Endodermal cell (in vitro differentiated cells): ENCODE results near the gene MACROD2. TPM values are rescaled to one million over a fixed set of nuclear protein-coding genes. Genes with fewer than 3 reads are reported as not detected.

Source experiments
- DNase-seq: peaks from one replicate; pipeline ENCODE4 v3.0.0-alpha.2; 2017
- H3K27ac ChIP-seq: 2 replicates; pipeline ENCODE4 v1.5.1; 2013; ENCODE audit warnings: mild to moderate bottlenecking, low read depth, low read length, moderate library complexity
- H3K27me3 ChIP-seq: 2 replicates; pipeline ENCODE4 v1.6.1; 2013; ENCODE audit warnings: mild to moderate bottlenecking, low read length, moderate library complexity; ENCODE audit not compliant: insufficient read depth, control insufficient read depth, poor library complexity, severe bottlenecking
- H3K36me3 ChIP-seq: 2 replicates; pipeline ENCODE4 v1.7.0; 2013; ENCODE audit warnings: mild to moderate bottlenecking, low read length, moderate library complexity; ENCODE audit not compliant: control insufficient read depth, insufficient read depth
- H3K4me1 ChIP-seq: one replicate; pipeline ENCODE4 v1.7.0; 2013; ENCODE audit warnings: low read length; ENCODE audit not compliant: control insufficient read depth, insufficient read depth
- H3K4me3 ChIP-seq: 2 replicates; pipeline ENCODE4 v1.5.1; 2013; ENCODE audit warnings: mild to moderate bottlenecking, low read length, moderate library complexity
- H3K9ac ChIP-seq: 2 replicates; pipeline ENCODE4 v1.6.1; 2013; ENCODE audit warnings: mild to moderate bottlenecking, low read length, moderate library complexity; ENCODE audit not compliant: poor library complexity, severe bottlenecking; ENCODE audit errors: extremely low read depth
- H3K9me3 ChIP-seq: 2 replicates; pipeline ENCODE4 v1.6.1; 2013; ENCODE audit warnings: mild to moderate bottlenecking, low read length, moderate library complexity; ENCODE audit not compliant: control insufficient read depth
- H3K27ac Mint-ChIP-seq: 2 replicates; pipeline ENCODE4 v1.8.0; 2020; ENCODE audit warnings: mixed read lengths
- H3K27me3 Mint-ChIP-seq: 2 replicates; pipeline ENCODE4 v1.8.0; 2021; ENCODE audit warnings: mild to moderate bottlenecking, mixed read lengths; ENCODE audit not compliant: insufficient read depth
- H3K36me3 Mint-ChIP-seq: 2 replicates; pipeline ENCODE4 v1.8.0; 2020; ENCODE audit warnings: low read depth, mixed read lengths
- H3K4me1 Mint-ChIP-seq: 2 replicates; pipeline ENCODE4 v1.8.0; 2020; ENCODE audit warnings: mixed read lengths
- H3K4me3 Mint-ChIP-seq: 2 replicates; pipeline ENCODE4 v1.8.0; 2020; ENCODE audit warnings: mild to moderate bottlenecking, moderate library complexity, mixed read lengths
- H3K9me3 Mint-ChIP-seq: 2 replicates; pipeline ENCODE4 v1.8.0; 2020; ENCODE audit warnings: mild to moderate bottlenecking, mixed read lengths
- CTCF ChIP-seq: fragments of 200-600 bp; sonication (generic); conservative IDR thresholded peaks from 2 replicates; pipeline ENCODE4 v1.5.0; 2021; ENCODE audit warnings: antibody characterized with exemption, mild to moderate bottlenecking
- WGBS, 2 experiments: methylation state at CpG; one replicate each; pipeline versions ENCODE4 v1.1.5 to v1.1.7; 2013; ENCODE audit warnings: missing lambda C conversion rate in 2 of 2, mixed read lengths in 1 of 2; ENCODE audit not compliant: insufficient coverage in 1 of 2, insufficient read length in 1 of 2; 5-methylcytosine and 5-hydroxymethylcytosine counted together
- total RNA-seq, 2 donors: library from RNA; stranded (reverse); fragmentation: NEBNext Ultra II Directional in 1 of 2; extraction: Animal tissue kit (Norgen Biotek cat#: 25700) in 1 of 2; gene quantifications; 2 replicates in 1 of 2; 3 replicates in 1 of 2; pipeline ENCODE4 v1.2.1, GENCODE V29; 2021

Gene MACROD2
- total RNA-seq, 2 donors from 2014 or later, result 2.3 to 4.8 TPM

DNA sequence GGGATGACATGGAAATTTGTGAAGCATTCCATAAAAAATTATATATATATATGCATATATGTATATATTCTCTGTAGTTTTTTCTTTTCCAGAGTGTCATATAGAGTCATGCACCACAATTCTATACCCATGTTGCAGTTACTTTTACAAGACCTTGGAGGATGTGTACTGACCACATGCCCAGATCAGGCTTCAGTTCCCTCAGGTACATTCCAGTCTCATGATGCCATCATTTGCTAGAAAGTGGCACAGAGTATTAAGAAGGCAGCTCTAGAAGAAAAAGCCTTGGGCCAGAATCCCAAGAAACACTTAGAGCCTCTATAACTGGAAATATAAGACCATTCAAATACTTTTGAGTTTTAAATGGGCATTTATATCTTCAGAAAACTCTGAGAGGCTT lies 1027.6 kb downstream of the MACROD2 start:
- H3K4me3 ChIP-seq, result no peak overlapping the region
- H3K9ac ChIP-seq, result no peak overlapping the region
- no peaks in the 10 kb centered on the region for H3K27me3 Mint-ChIP-seq
- no peaks in the 10 kb centered on the region for H3K4me1 Mint-ChIP-seq
- no peaks in the 10 kb centered on the region for H3K36me3 ChIP-seq
- no peak overlapping the region for H3K27ac ChIP-seq
- no peak for DNase-seq
- no peak overlapping the region for H3K4me3 Mint-ChIP-seq
- no peaks in the 10 kb centered on the region for H3K27me3 ChIP-seq
- no peak for TF ChIP-seq CTCF
- H3K4me1 ChIP-seq, result no peaks in the 10 kb centered on the region
- peaks cover 2% of the 10 kb centered on the region for H3K9me3 Mint-ChIP-seq
- no peak overlapping the region for H3K27ac Mint-ChIP-seq
- no peaks in the 10 kb centered on the region for H3K36me3 Mint-ChIP-seq
- no peaks in the 10 kb centered on the region for H3K9me3 ChIP-seq

DNA sequence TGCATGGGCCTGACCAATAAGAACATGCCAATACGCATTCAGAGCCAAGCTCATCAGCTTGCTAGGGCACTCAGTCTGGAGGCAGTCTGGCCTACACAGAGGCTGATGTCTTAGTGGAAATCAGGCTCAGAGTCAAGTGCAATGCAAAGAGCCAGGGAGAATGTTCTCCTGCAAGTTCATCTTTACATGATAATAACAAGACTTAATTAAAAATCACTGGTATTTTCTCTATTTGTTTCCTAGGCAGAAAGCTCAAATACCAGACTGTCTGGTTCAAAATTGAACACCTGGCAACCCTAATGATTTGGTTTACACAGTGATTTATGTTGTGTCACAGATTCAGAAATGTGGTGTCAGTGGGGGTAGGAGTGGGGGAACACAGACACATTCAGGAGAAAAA lies 1031.4 kb downstream of the MACROD2 start:
- no peaks in the 10 kb centered on the region for H3K27me3 Mint-ChIP-seq

GRCh38 chr20:15030826-15031225 lies 1035.5 kb downstream of the MACROD2 start:
- 89 to 94% methylated on average over 8 to 14 of the region's 14 CpGs for WGBS, 2 experiments
- TF ChIP-seq CTCF, result no peak

More for the DNA sequence above, 1031.4 kb downstream of the MACROD2 start:
- Mint-ChIP-seq H3K36me3 (no peaks in the 10 kb centered on the region), H3K27ac (no peak overlapping the region), H3K9me3 (no peaks in the 10 kb centered on the region), H3K4me1 (no peaks in the 10 kb centered on the region), H3K4me3 (no peak overlapping the region)
- H3K9ac ChIP-seq, result no peak overlapping the region
- H3K9me3 ChIP-seq, result no peaks in the 10 kb centered on the region
- DNase-seq, result no peak
- no peaks in the 10 kb centered on the region for H3K4me1 ChIP-seq
- 89 to 100% methylated on average over 1 of the region's 1 CpG for WGBS, 2 experiments
- no peaks in the 10 kb centered on the region for H3K27me3 ChIP-seq
- no peak for TF ChIP-seq CTCF
- H3K27ac ChIP-seq, result peak overlapping the region; percentile 59
- H3K36me3 ChIP-seq, result no peaks in the 10 kb centered on the region
- no peak overlapping the region for H3K4me3 ChIP-seq

More at GRCh38 chr20:15030826-15031225, 1035.5 kb downstream of the MACROD2 start:
- no peak overlapping the region for H3K4me3 Mint-ChIP-seq
- no peaks in the 10 kb centered on the region for H3K27me3 Mint-ChIP-seq
- Histone ChIP-seq H3K9me3 (no peaks in the 10 kb centered on the region), H3K9ac (no peak overlapping the region), H3K27ac (no peak overlapping the region), H3K36me3 (no peaks in the 10 kb centered on the region), H3K4me3 (no peak overlapping the region), H3K27me3 (no peaks in the 10 kb centered on the region), H3K4me1 (no peaks in the 10 kb centered on the region)
- no peak for DNase-seq
- H3K27ac Mint-ChIP-seq, result no peak overlapping the region
- H3K9me3 Mint-ChIP-seq, result no peaks in the 10 kb centered on the region
- H3K36me3 Mint-ChIP-seq, result no peaks in the 10 kb centered on the region
- H3K4me1 Mint-ChIP-seq, result no peaks in the 10 kb centered on the region
